GM15510 (cell line): Measurements from ENCODE around the gene POC5.

ENCODE experiments used
- POLR2A ChIP-seq: IDR thresholded peaks from 3 replicates; pipeline ENCODE4 v1.6.1; 2011; ENCODE audit warnings: borderline replicate concordance; ENCODE audit not compliant: insufficient read length; ENCODE audit errors: extremely low read depth

POC5 gene

GRCh38 chr5:75651575-75652238, 65.5 kb downstream of the POC5 start:
- no peak for TF ChIP-seq POLR2A

- TF ChIP-seq POLR2A, result no peak
Measured at GRCh38 chr5:75648712-75649111, 68.5 kb downstream of the POC5 start.

- TF ChIP-seq POLR2A, result no peak
Measured at GRCh38 chr5:75640826-75641225, 76.4 kb downstream of the POC5 start.

- no peak for TF ChIP-seq POLR2A
Measured at GRCh38 chr5:75640395-75640794, 76.8 kb downstream of the POC5 start.

GRCh38 chr5:75639535-75640311, 77.5 kb downstream of the POC5 start:
- no peak for TF ChIP-seq POLR2A

GRCh38 chr5:75637949-75638348, 79.3 kb downstream of the POC5 start:
- TF ChIP-seq POLR2A, result no peak

- no peak for TF ChIP-seq POLR2A
Measured at GRCh38 chr5:75632321-75632720, 84.9 kb downstream of the POC5 start.

- no peak for TF ChIP-seq POLR2A
Measured at GRCh38 chr5:75630875-75631274, 86.4 kb downstream of the POC5 start.

GRCh38 chr5:75627801-75628200, 89.4 kb downstream of the POC5 start:
- TF ChIP-seq POLR2A, result no peak

- TF ChIP-seq POLR2A, result no peak
Measured at GRCh38 chr5:75626959-75627358, 90.3 kb downstream of the POC5 start.
